Upper lobe of right lung (tissue), 1 donor: ENCODE measurements around the gene NIT1. TPM values are rescaled to one million over a fixed set of nuclear protein-coding genes. Genes with fewer than 3 reads are reported as not detected.

Experiments used
- ATAC-seq: fragments of 200-7000 bp; cut with Tn5 transposase; one replicate; pipeline ENCODE4 v1.9.1; 2020; ENCODE audit warnings: mild to moderate bottlenecking, moderate library complexity
- DNase-seq: peaks from one replicate; pipeline ENCODE4 v3.0.0-alpha.2; 2020
- H3K27ac ChIP-seq: fragments of 200-600 bp; one replicate; pipeline ENCODE4 v1.8.0; 2022
- H3K27me3 ChIP-seq: fragments of 200-600 bp; one replicate; pipeline ENCODE4 v1.8.0; 2022; ENCODE audit warnings: mild to moderate bottlenecking
- H3K36me3 ChIP-seq: fragments of 200-600 bp; one replicate; pipeline ENCODE4 v1.8.0; 2022
- H3K4me1 ChIP-seq: fragments of 200-600 bp; one replicate; pipeline ENCODE4 v1.8.0; 2022
- H3K4me3 ChIP-seq: fragments of 200-600 bp; one replicate; pipeline ENCODE4 v1.8.0; 2022; ENCODE audit warnings: mild to moderate bottlenecking
- H3K9me3 ChIP-seq: fragments of 200-600 bp; one replicate; pipeline ENCODE4 v1.8.0; 2022
- intact Hi-C: fragments of 100-400 bp; cut with DNase I; formaldehyde crosslinking; loops from one replicate; pipeline ENCODE4 v1.11.0; 2022
- total RNA-seq: library from RNA; stranded (reverse); fragmentation: NEBNext Ultra II Directional; extraction: Animal tissue kit (Norgen Biotek cat#: 25700); gene quantifications from one replicate; pipeline ENCODE4 v1.2.1, GENCODE V29; 2021
- TF ChIP-seq, protein P1 (sequence below): fragments of 200-600 bp; IDR thresholded peaks from one replicate; pipeline ENCODE4 v1.8.0; 2022; ENCODE audit warnings: antibody characterized with exemption
- donor health status: DM: no; HTN: yes; CAD: no; lungs with severe emphysema.

The NIT1 gene
- total RNA-seq, 1 donor from 2014 or later, result 42.1 TPM

- TF ChIP-seq, protein P1, sequence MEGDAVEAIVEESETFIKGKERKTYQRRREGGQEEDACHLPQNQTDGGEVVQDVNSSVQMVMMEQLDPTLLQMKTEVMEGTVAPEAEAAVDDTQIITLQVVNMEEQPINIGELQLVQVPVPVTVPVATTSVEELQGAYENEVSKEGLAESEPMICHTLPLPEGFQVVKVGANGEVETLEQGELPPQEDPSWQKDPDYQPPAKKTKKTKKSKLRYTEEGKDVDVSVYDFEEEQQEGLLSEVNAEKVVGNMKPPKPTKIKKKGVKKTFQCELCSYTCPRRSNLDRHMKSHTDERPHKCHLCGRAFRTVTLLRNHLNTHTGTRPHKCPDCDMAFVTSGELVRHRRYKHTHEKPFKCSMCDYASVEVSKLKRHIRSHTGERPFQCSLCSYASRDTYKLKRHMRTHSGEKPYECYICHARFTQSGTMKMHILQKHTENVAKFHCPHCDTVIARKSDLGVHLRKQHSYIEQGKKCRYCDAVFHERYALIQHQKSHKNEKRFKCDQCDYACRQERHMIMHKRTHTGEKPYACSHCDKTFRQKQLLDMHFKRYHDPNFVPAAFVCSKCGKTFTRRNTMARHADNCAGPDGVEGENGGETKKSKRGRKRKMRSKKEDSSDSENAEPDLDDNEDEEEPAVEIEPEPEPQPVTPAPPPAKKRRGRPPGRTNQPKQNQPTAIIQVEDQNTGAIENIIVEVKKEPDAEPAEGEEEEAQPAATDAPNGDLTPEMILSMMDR, result no peak
- DNase-seq, result peak; percentile 53
- Histone ChIP-seq H3K36me3 (peaks cover 45% of the 10 kb centered on the region), H3K4me1 (peaks cover 24% of the 10 kb centered on the region), H3K4me3 (peak overlapping the region; percentile 68), H3K27me3 (no peaks in the 10 kb centered on the region), H3K9me3 (no peaks in the 10 kb centered on the region), H3K27ac (peak overlapping the region; percentile 97)
- intact Hi-C loops, result no loop called here
- ATAC-seq, result no peak
Observed at GRCh38 chr1:161164901-161165610, 47.2 kb downstream of the NIT1 start.

- peaks cover 54% of the 10 kb centered on the region for H3K36me3 ChIP-seq
- peaks cover 15% of the 10 kb centered on the region for H3K4me1 ChIP-seq
- intact Hi-C loops, result no loop called here
- TF ChIP-seq, protein P1, result peak; percentile 37
- DNase-seq, result peak; percentile 97
- H3K9me3 ChIP-seq, result no peaks in the 10 kb centered on the region
- ATAC-seq, result peak; percentile 97
- no peaks in the 10 kb centered on the region for H3K27me3 ChIP-seq
- H3K4me3 ChIP-seq, result peak within 1 kb of the TSS; percentile 68
- H3K27ac ChIP-seq, result peak within 1 kb of the TSS; percentile 97
Observed at GRCh38 chr1:161165742-161166668, 48.1 kb downstream of the NIT1 start, which contains the start of gene PPOX. TSS of gene PPOX (plus strand) at chr1:161166426. CDS start at chr1:161166848, 422 bp downstream.

DNA sequence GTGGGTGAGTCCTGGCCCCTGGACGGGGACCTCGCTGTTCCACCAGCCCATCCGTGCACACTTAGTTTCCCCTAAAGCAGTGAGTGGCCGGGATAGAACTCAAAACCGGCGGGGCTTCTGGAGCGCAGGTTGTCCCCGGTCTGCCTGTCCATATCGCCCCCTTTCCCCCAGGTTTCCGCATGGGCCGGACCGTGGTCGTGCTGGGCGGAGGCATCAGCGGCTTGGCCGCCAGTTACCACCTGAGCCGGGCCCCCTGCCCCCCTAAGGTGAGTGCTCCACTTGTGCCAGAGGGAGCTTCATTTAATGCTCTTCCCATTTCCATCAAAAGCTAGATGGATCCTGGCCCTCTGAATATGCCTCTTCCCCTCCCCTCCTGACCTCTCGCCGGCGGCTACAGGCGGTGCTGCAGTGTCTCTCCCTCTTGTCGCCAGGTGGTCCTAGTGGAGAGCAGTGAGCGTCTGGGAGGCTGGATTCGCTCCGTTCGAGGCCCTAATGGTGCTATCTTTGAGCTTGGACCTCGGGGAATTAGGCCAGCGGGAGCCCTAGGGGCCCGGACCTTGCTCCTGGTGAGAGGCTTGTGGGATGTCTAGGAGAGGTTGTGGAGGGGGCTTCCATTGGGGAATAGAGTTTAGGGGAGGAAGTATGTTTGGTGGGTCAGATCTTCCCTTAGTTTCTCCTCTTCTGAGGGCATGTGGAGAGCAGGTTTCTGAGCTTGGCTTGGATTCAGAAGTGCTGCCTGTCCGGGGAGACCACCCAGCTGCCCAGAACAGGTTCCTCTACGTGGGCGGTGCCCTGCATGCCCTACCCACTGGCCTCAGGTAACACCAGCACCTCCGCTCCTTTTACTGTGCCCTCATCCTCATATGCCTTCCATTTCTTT is 49.0 kb downstream of the NIT1 start:
- intact Hi-C loops, result no loop called here
- H3K27ac ChIP-seq, result peak overlapping the region; percentile 97
- TF ChIP-seq, protein P1, result no peak
- ATAC-seq (no peak), DNase-seq (no peak)
- H3K36me3 ChIP-seq, result peaks cover 62% of the 10 kb centered on the region
- no peaks in the 10 kb centered on the region for H3K27me3 ChIP-seq
- H3K4me1 ChIP-seq, result peaks cover 13% of the 10 kb centered on the region
- H3K9me3 ChIP-seq, result no peaks in the 10 kb centered on the region
- peak overlapping the region; percentile 68 for H3K4me3 ChIP-seq

- Histone ChIP-seq H3K4me3 (no peak overlapping the region), H3K36me3 (peaks cover 63% of the 10 kb centered on the region), H3K9me3 (no peaks in the 10 kb centered on the region), H3K4me1 (peaks cover 17% of the 10 kb centered on the region), H3K27me3 (no peaks in the 10 kb centered on the region), H3K27ac (no peak overlapping the region)
- DNase-seq, result no peak
- intact Hi-C loops, result no loop called here
- ATAC-seq, result no peak
- TF ChIP-seq, protein P1, result no peak
Observed at GRCh38 chr1:161168906-161169305, 51.0 kb downstream of the NIT1 start.

Other genes with a start within 250 kb of the NIT1 start
- gene ITLN1, start 232.9 kb upstream of the NIT1 start, total RNA-seq, result 295 TPM
- gene ITLN2, start 163.3 kb upstream of the NIT1 start, total RNA-seq, result 44.1 TPM
- 167 TPM for gene F11R, start 97.0 kb upstream of the NIT1 start, total RNA-seq
- 50.6 TPM for gene TSTD1, start 79.1 kb upstream of the NIT1 start, total RNA-seq
- 67.6 TPM for gene USF1, start 72.1 kb upstream of the NIT1 start, total RNA-seq
- 38.0 TPM for gene ARHGAP30, start 48.2 kb upstream of the NIT1 start, total RNA-seq
- 5.4 TPM for gene NECTIN4, start 28.5 kb upstream of the NIT1 start, total RNA-seq
- 3.2 TPM for gene KLHDC9, start 19.7 kb upstream of the NIT1 start, total RNA-seq
- 56.2 TPM for gene PFDN2, start 68 bp upstream of the NIT1 start, total RNA-seq
- 37.5 TPM for gene DEDD, start 14.6 kb downstream of the NIT1 start, total RNA-seq
- gene UFC1, start 35.9 kb downstream of the NIT1 start, total RNA-seq, result 84.4 TPM
- gene USP21, start 41.4 kb downstream of the NIT1 start, total RNA-seq, result 27.7 TPM
- gene PPOX, start 48.3 kb downstream of the NIT1 start, total RNA-seq, result 23.3 TPM
- gene B4GALT3, start 59.4 kb downstream of the NIT1 start, total RNA-seq, result 35.7 TPM
- gene ADAMTS4, start 80.9 kb downstream of the NIT1 start, total RNA-seq, result 7.8 TPM
- 66.9 TPM for gene NDUFS2, start 84.3 kb downstream of the NIT1 start, total RNA-seq
- gene FCER1G, start 97.2 kb downstream of the NIT1 start, total RNA-seq, result 158 TPM
- not detected for gene APOA2, start 105.5 kb downstream of the NIT1 start, total RNA-seq
- 11.6 TPM for gene TOMM40L, start 108.0 kb downstream of the NIT1 start, total RNA-seq
- gene NR1I3, start 120.1 kb downstream of the NIT1 start, total RNA-seq, result not detected
- gene PCP4L1, start 140.6 kb downstream of the NIT1 start, total RNA-seq, result 8.2 TPM
- gene MPZ, start 191.9 kb downstream of the NIT1 start, total RNA-seq, result 2.5 TPM
- 158 TPM for gene SDHC, start 196.3 kb downstream of the NIT1 start, total RNA-seq
- not detected for gene CFAP126, start 249.8 kb downstream of the NIT1 start, total RNA-seq